ENCODE measurements around the gene UBE2E1.

UBE2E1 gene

GRCh38 chr3:23830869-23831484 is 25.2 kb downstream of the UBE2E1 start:
- no peak overlapping the region for H3K4me2 ChIP-seq (ENCODE audit: low read depth, low read length, poor library complexity, severe bottlenecking)
- no peaks in the 10 kb centered on the region; the same call in 1 of the 2 replicates for H3F3A ChIP-seq (ENCODE audit: low read depth)
- H2AFZ ChIP-seq (ENCODE audit: low read length), result no peak overlapping the region
- peaks cover 96% of the 10 kb centered on the region for H3K79me2 ChIP-seq (ENCODE audit: insufficient read depth, low read length)
- no peaks in the 10 kb centered on the region for H3K36me3 ChIP-seq (ENCODE audit: insufficient read depth, low read length)
- H3K4me1 ChIP-seq (ENCODE audit: insufficient read depth, low read length, poor library complexity, severe bottlenecking), result peaks cover 44% of the 10 kb centered on the region
- TF ChIP-seq CTCF (conservative IDR thresholded peaks at IDR 0.05; ENCODE audit: low read length), result no peak
- no peak for TF ChIP-seq EZH2phosphoT487 (IDR thresholded peaks at IDR 0.05; ENCODE audit: borderline replicate concordance)
- H3K4me3 ChIP-seq (ENCODE audit: low read length, poor library complexity, severe bottlenecking), result no peak overlapping the region
- H3K9me3 ChIP-seq (ENCODE audit: insufficient read depth, low read depth, low read length), result no peaks in the 10 kb centered on the region
- no peak overlapping the region for H3K9ac ChIP-seq (ENCODE audit: low read depth, low read length, poor library complexity, severe bottlenecking)
- no peaks in the 10 kb centered on the region for H3K27me3 ChIP-seq (ENCODE audit: insufficient read depth, low read length, poor library complexity, severe bottlenecking)
- H4K20me1 ChIP-seq (ENCODE audit: insufficient read depth, low read length, poor library complexity, severe bottlenecking), result peaks cover 93% of the 10 kb centered on the region
- no peaks in the 10 kb centered on the region for H3K9me2 ChIP-seq (replicated peaks; ENCODE audit: low read depth, low read length)

- no peak overlapping the region for H2AFZ ChIP-seq (ENCODE audit: low read length)
- H3K4me2 ChIP-seq (ENCODE audit: low read depth, low read length, poor library complexity, severe bottlenecking), result no peak overlapping the region
- no peaks in the 10 kb centered on the region for H3K36me3 ChIP-seq (ENCODE audit: insufficient read depth, low read length)
- peaks cover 5% of the 10 kb centered on the region; the same call in 1 of the 2 replicates for H3F3A ChIP-seq (ENCODE audit: low read depth)
- no peak overlapping the region for H3K9ac ChIP-seq (ENCODE audit: low read depth, low read length, poor library complexity, severe bottlenecking)
- no peaks in the 10 kb centered on the region for H3K27me3 ChIP-seq (ENCODE audit: insufficient read depth, low read length, poor library complexity, severe bottlenecking)
- TF ChIP-seq EZH2phosphoT487 (IDR thresholded peaks at IDR 0.05; ENCODE audit: borderline replicate concordance), result no peak
- TF ChIP-seq CTCF (conservative IDR thresholded peaks at IDR 0.05; ENCODE audit: low read length), result no peak
- H3K4me3 ChIP-seq (ENCODE audit: low read length, poor library complexity, severe bottlenecking), result no peak overlapping the region
- no peaks in the 10 kb centered on the region for H3K9me3 ChIP-seq (ENCODE audit: insufficient read depth, low read depth, low read length)
- peaks cover 93% of the 10 kb centered on the region for H4K20me1 ChIP-seq (ENCODE audit: insufficient read depth, low read length, poor library complexity, severe bottlenecking)
- peaks cover 94% of the 10 kb centered on the region for H3K79me2 ChIP-seq (ENCODE audit: insufficient read depth, low read length)
- peaks cover 46% of the 10 kb centered on the region for H3K4me1 ChIP-seq (ENCODE audit: insufficient read depth, low read length, poor library complexity, severe bottlenecking)
- H3K9me2 ChIP-seq (replicated peaks; ENCODE audit: low read depth, low read length), result no peaks in the 10 kb centered on the region
Measured at GRCh38 chr3:23831517-23832394, 26.0 kb downstream of the UBE2E1 start.

DNA sequence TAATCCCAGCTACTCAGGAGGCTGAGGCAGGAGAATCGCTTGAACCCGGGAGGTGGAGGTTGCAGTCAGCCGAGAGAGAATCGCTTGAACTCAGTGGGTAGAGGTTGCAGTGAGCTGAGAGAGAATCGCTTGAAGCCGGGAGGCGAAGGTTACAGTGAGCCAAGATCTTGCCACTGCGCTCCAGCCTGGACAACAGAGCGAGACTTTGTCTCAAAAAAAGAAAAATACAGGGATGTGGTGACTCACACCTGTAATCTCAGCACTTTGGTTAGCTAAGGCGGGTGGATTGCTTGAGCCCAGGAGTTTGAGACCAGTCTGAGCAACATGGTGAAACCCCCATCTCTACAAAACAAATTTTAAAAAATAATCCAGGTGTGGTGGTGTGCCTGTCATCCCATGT is 26.8 kb downstream of the UBE2E1 start:
- no peaks in the 10 kb centered on the region for H3K36me3 ChIP-seq (ENCODE audit: insufficient read depth, low read length)
- no peaks in the 10 kb centered on the region for H3K9me2 ChIP-seq (replicated peaks; ENCODE audit: low read depth, low read length)
- H3K4me2 ChIP-seq (ENCODE audit: low read depth, low read length, poor library complexity, severe bottlenecking), result no peak overlapping the region
- H3K9ac ChIP-seq (ENCODE audit: low read depth, low read length, poor library complexity, severe bottlenecking), result no peak overlapping the region
- TF ChIP-seq EZH2phosphoT487 (IDR thresholded peaks at IDR 0.05; ENCODE audit: borderline replicate concordance), result no peak
- no peaks in the 10 kb centered on the region for H3K9me3 ChIP-seq (ENCODE audit: insufficient read depth, low read depth, low read length)
- no peaks in the 10 kb centered on the region for H3K27me3 ChIP-seq (ENCODE audit: insufficient read depth, low read length, poor library complexity, severe bottlenecking)
- H4K20me1 ChIP-seq (ENCODE audit: insufficient read depth, low read length, poor library complexity, severe bottlenecking), result peaks cover 93% of the 10 kb centered on the region
- peaks cover 94% of the 10 kb centered on the region for H3K79me2 ChIP-seq (ENCODE audit: insufficient read depth, low read length)
- H3K4me1 ChIP-seq (ENCODE audit: insufficient read depth, low read length, poor library complexity, severe bottlenecking), result peaks cover 51% of the 10 kb centered on the region
- no peak overlapping the region for H2AFZ ChIP-seq (ENCODE audit: low read length)
- peaks cover 5% of the 10 kb centered on the region; the same call in 1 of the 2 replicates for H3F3A ChIP-seq (ENCODE audit: low read depth)
- no peak overlapping the region for H3K4me3 ChIP-seq (ENCODE audit: low read length, poor library complexity, severe bottlenecking)
